Neuronal stem cell (in vitro differentiated cells): ENCODE data around the gene ULK4.

Experiments used
- DNase-seq: peaks from one replicate; pipeline ENCODE4 v3.0.0-alpha.2; 2013; ENCODE audit warnings: low spot score
- H2AFZ ChIP-seq: one replicate; pipeline ENCODE4 v1.6.1; 2013; ENCODE audit warnings: mild to moderate bottlenecking, low read length, inconsistent platforms
- H2AK5ac ChIP-seq: 2 replicates; pipeline ENCODE4 v1.6.1; 2013; ENCODE audit warnings: low read depth, mild to moderate bottlenecking, inconsistent platforms, low read length, moderate library complexity, mixed read lengths
- H2BK120ac ChIP-seq: 2 replicates; pipeline ENCODE4 v1.6.1; 2013; ENCODE audit warnings: low read depth, mild to moderate bottlenecking, inconsistent platforms, low read length, moderate library complexity, mixed read lengths
- H2BK12ac ChIP-seq: one replicate; pipeline ENCODE4 v1.6.1; 2013; ENCODE audit warnings: low read length, inconsistent platforms
- H2BK15ac ChIP-seq: 2 replicates; pipeline ENCODE4 v1.6.1; 2013; ENCODE audit warnings: mild to moderate bottlenecking, low read length, inconsistent platforms, mixed read lengths
- H2BK5ac ChIP-seq: one replicate; pipeline ENCODE4 v1.6.1; 2013; ENCODE audit warnings: inconsistent platforms, mild to moderate bottlenecking, low read length, moderate library complexity
- H3K14ac ChIP-seq: one replicate; pipeline ENCODE4 v1.6.1; 2013; ENCODE audit warnings: low read length, inconsistent platforms
- H3K18ac ChIP-seq: 2 replicates; pipeline ENCODE4 v1.6.1; 2013; ENCODE audit warnings: low read length, inconsistent platforms
- H3K23ac ChIP-seq: 2 replicates; pipeline ENCODE4 v1.6.1; 2013; ENCODE audit warnings: low read depth, mild to moderate bottlenecking, mixed read lengths, low read length, inconsistent platforms; ENCODE audit not compliant: poor library complexity
- H3K27ac ChIP-seq: replicated peaks from 3 replicates; pipeline ENCODE4 v1.5.1; 2013; ENCODE audit warnings: low read length, inconsistent platforms
- H3K27me3 ChIP-seq, 3 experiments: 2 replicates each; pipeline ENCODE4 v1.6.1; 2013; ENCODE audit warnings: low read length in 3 of 3, mild to moderate bottlenecking in 2 of 3, inconsistent platforms in 1 of 3, low read depth in 1 of 3, mixed read lengths in 1 of 3, moderate library complexity in 1 of 3; ENCODE audit not compliant: control insufficient read depth in 3 of 3, insufficient read depth in 3 of 3
- H3K36me3 ChIP-seq, 2 donors: replicated peaks in 1 of 2; 2 replicates each; pipeline ENCODE4 v1.6.1; 2013; ENCODE audit warnings: low read length in 2 of 2; ENCODE audit not compliant: control insufficient read depth in 2 of 2, insufficient read depth in 2 of 2
- H3K4ac ChIP-seq: 2 replicates; pipeline ENCODE4 v1.6.1; 2013; ENCODE audit warnings: inconsistent platforms, mild to moderate bottlenecking, low read length, moderate library complexity
- H3K4me1 ChIP-seq, 2 donors: 1 replicate in 1 of 2; 2 replicates in 1 of 2; pipeline ENCODE4 v1.6.1; 2013; ENCODE audit warnings: low read length in 2 of 2, low read depth in 1 of 2; ENCODE audit not compliant: control insufficient read depth in 2 of 2, insufficient read depth in 1 of 2
- H3K4me2 ChIP-seq: one replicate; pipeline ENCODE4 v1.6.1; 2013; ENCODE audit warnings: mild to moderate bottlenecking, low read length, inconsistent platforms; ENCODE audit not compliant: insufficient read depth, poor library complexity, severe bottlenecking
- H3K4me3 ChIP-seq, 2 donors: 2 replicates each; pipeline ENCODE4 v1.5.1; 2013; ENCODE audit warnings: low read length in 2 of 2, mild to moderate bottlenecking in 2 of 2, inconsistent platforms in 1 of 2, moderate library complexity in 1 of 2
- H3K79me1 ChIP-seq: one replicate; pipeline ENCODE4 v1.6.1; 2013; ENCODE audit warnings: low read depth, mild to moderate bottlenecking, inconsistent platforms, low read length, moderate library complexity
- H3K9ac ChIP-seq: one replicate; pipeline ENCODE4 v1.6.1; 2013; ENCODE audit warnings: mild to moderate bottlenecking, low read depth, low read length, inconsistent platforms; ENCODE audit not compliant: poor library complexity
- H3K9me3 ChIP-seq, 2 donors: replicated peaks in 1 of 2; 2 replicates each; pipeline versions ENCODE3 to v1.6.1; 2013; ENCODE audit warnings: low read length in 2 of 2, mild to moderate bottlenecking in 2 of 2, inconsistent platforms in 1 of 2, low read depth in 1 of 2, mixed read lengths in 1 of 2, moderate library complexity in 1 of 2; ENCODE audit not compliant: control insufficient read depth in 2 of 2, insufficient read depth in 1 of 2
- H4K8ac ChIP-seq: one replicate; pipeline ENCODE4 v1.6.1; 2013; ENCODE audit warnings: low read depth, mild to moderate bottlenecking, inconsistent platforms, low read length, moderate library complexity
- H4K91ac ChIP-seq: one replicate; pipeline ENCODE4 v1.6.1; 2013; ENCODE audit warnings: low read length, low read depth, mild to moderate bottlenecking, inconsistent platforms; ENCODE audit not compliant: poor library complexity
- WGBS, 2 donors: extraction: QIAGEN DNeasy Blood & Tissue Kit; methylation state at CpG; one replicate each; pipeline ENCODE4 v1.1.7; 2013; ENCODE audit warnings: missing lambda C conversion rate in 2 of 2, mixed read lengths in 1 of 2; ENCODE audit not compliant: insufficient read length in 2 of 2, insufficient replicate concordance in 1 of 2; ENCODE audit errors: extremely low coverage in 2 of 2; 5-methylcytosine and 5-hydroxymethylcytosine counted together

Gene ULK4

DNA sequence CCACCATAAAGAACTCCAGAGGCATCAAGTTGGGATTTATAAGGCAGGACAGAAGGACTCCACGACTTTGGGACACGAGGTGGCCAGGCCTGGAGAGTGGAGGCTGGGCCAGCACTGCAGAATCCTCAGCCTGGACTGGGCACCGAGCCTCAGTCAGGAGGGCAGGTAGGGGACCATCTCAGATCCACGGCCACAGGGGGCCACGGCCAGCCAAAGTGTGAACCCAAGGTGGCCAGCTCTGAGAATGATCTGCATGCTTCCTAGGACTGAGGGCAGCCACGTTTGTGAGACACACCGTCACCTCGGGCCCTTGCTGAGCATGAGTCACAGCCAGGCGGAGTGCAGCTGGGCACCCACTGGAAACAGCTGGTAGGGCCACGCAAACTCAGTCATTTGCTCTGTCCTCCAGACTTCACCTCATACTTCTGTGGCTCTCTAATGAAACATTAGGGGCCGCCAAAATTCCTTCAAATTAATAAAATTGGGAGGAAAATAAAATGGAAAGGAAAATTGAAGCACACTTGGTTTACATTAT, 696.8 kb downstream of the ULK4 start:
- Histone ChIP-seq H2BK12ac (peak overlapping the region; percentile 33), H3K27me3 (no peaks in the 10 kb centered on the region), H3K4me2 (no peak overlapping the region), H3K4ac (no peak overlapping the region), H2AK5ac (no peak overlapping the region), H3K4me1 (peaks cover 0 to 2% of the 10 kb centered on the region in 2 donors), H3K79me1 (no peaks in the 10 kb centered on the region), H3K18ac (peak overlapping the region; percentile 5), H3K27ac (no peak overlapping the region), H4K91ac (peak overlapping the region; percentile 62), H2BK15ac (no peak overlapping the region), H2BK5ac (no peak overlapping the region), H3K4me3 (no peak overlapping the region), H3K23ac (no peak overlapping the region), H3K9me3 (no peaks in the 10 kb centered on the region), H2AFZ (no peak overlapping the region), H3K36me3 (no peaks in the 10 kb centered on the region), H3K14ac (no peak overlapping the region), H3K9ac (no peak overlapping the region), H4K8ac (no peak overlapping the region), H2BK120ac (no peak overlapping the region)
- WGBS, 2 donors: no CpG with 5 or more reads among the region's 11 CpGs
- DNase-seq: no peak

DNA sequence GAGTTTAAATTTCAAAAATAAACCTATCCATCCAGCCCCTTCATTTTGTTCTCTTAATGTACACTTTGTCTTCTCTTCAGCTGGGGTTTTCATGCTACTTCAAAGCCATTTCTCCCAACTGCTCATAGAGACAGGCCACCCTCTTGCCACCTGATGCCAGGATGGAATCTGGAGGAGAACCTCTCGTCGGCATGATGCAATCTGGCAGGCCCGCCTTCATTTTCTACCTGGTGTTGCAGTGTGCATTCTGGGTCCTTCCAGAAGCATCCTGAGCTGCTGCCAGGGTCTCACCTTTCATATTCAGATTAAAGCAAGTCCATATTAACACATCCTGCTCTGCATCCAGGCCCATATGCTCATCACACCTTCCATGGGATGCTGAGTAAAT, 701.8 kb downstream of the ULK4 start:
- no peak for DNase-seq
- H2BK120ac ChIP-seq: no peak overlapping the region
- H2AFZ ChIP-seq: no peak overlapping the region

DNA sequence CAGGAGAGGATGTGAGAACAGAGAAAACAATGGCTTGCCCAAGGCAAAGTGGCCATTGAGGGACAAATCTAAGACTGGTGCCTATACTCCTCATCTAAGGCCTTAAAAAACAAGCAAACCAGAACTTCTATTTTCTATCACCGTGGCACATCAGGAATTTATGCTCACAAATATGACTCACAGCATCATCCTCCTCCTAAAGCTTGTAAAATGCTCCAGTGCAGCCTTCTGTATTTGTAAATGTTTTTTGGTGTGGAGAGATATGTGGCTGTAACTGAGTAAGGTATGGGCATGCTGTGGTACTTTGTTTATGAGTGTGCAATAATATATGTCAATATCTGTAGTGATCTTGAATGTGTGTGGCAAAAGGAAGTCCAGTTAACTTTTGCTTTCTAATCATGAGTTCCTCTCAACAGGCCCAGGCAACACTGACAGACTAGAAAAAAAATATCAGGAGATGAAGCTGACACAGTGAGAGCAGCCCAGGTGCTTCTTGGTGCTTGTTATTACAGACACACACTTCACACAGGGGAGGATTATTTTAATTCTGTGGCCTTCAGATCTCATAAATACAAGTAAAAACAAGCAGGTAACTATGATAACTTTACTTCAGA, 702.3 kb downstream of the ULK4 start:
- H3K23ac ChIP-seq: no peak overlapping the region
- H3K27ac ChIP-seq: no peak overlapping the region
- H2AK5ac ChIP-seq: no peak overlapping the region
- H3K4me2 ChIP-seq: no peak overlapping the region
- H3K4me3 ChIP-seq: no peak overlapping the region
- no CpG with 5 or more reads among the region's 1 CpG for WGBS, 2 donors
- H4K8ac ChIP-seq: no peak overlapping the region
- H2BK12ac ChIP-seq: no peak overlapping the region
- H3K27me3 ChIP-seq: no peaks in the 10 kb centered on the region
- no peaks in the 10 kb centered on the region for H3K9me3 ChIP-seq
- no peak for DNase-seq
- H2BK15ac ChIP-seq: no peak overlapping the region
- H2BK120ac ChIP-seq: no peak overlapping the region
- H3K14ac ChIP-seq: no peak overlapping the region
- H2AFZ ChIP-seq: no peak overlapping the region
- no peaks in the 10 kb centered on the region for H3K4me1 ChIP-seq
- no peak overlapping the region for H2BK5ac ChIP-seq
- H3K4ac ChIP-seq: no peak overlapping the region
- no peak overlapping the region for H3K18ac ChIP-seq
- no peak overlapping the region for H4K91ac ChIP-seq
- H3K9ac ChIP-seq: no peak overlapping the region
- no peaks in the 10 kb centered on the region for H3K79me1 ChIP-seq
- no peaks in the 10 kb centered on the region for H3K36me3 ChIP-seq

More for the DNA sequence above, 701.8 kb downstream of the ULK4 start:
- Histone ChIP-seq H3K79me1 (no peaks in the 10 kb centered on the region), H3K4me3 (no peak overlapping the region), H4K91ac (no peak overlapping the region), H3K4me1 (no peaks in the 10 kb centered on the region), H3K36me3 (no peaks in the 10 kb centered on the region), H3K4ac (no peak overlapping the region), H3K14ac (no peak overlapping the region), H3K27ac (no peak overlapping the region), H4K8ac (no peak overlapping the region), H3K23ac (no peak overlapping the region), H3K9me3 (no peaks in the 10 kb centered on the region), H3K9ac (no peak overlapping the region), H2BK15ac (no peak overlapping the region), H2BK12ac (no peak overlapping the region), H2BK5ac (no peak overlapping the region), H3K18ac (no peak overlapping the region), H3K27me3 (no peaks in the 10 kb centered on the region), H2AK5ac (no peak overlapping the region), H3K4me2 (no peak overlapping the region)
- WGBS, 2 donors: no CpG with 5 or more reads among the region's 3 CpGs

DNA sequence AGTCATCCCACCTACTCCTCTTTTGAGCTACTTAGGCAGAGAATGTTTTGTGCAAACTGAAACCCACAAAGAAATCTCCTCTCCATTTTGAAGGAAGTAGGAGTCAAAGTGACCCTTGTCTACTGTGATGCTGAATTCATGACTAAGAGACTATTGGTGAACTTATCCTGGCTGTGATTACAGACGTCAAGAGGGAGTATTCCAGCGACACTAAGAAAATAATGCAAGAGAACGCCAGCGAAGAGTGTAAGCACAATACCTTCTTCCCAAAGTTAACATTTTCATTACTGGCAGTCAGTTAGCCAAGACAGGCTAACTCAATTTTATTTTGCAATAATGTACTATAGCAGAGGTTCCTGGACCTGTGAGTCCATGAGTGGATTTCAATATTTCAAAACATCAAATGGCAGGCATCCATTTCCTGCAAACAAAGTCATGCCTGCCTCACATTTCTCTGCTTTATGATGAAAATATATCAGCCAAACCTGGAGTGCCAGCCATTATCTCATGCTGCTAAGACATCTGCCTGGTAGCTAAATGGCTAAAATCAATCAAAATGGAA, 703.6 kb downstream of the ULK4 start:
- Histone ChIP-seq H3K79me1 (no peaks in the 10 kb centered on the region), H3K14ac (no peak overlapping the region), H2BK12ac (no peak overlapping the region), H3K9me3 (peaks cover 0 to 4% of the 10 kb centered on the region in 2 donors), H3K27me3 (no peaks in the 10 kb centered on the region), H4K8ac (no peak overlapping the region), H2BK5ac (no peak overlapping the region), H3K18ac (no peak overlapping the region), H3K36me3 (no peaks in the 10 kb centered on the region), H2AK5ac (no peak overlapping the region), H3K9ac (no peak overlapping the region), H2BK15ac (no peak overlapping the region), H3K27ac (no peak overlapping the region), H2BK120ac (no peak overlapping the region), H2AFZ (no peak overlapping the region), H3K4ac (no peak overlapping the region), H3K23ac (no peak overlapping the region), H3K4me1 (no peaks in the 10 kb centered on the region), H4K91ac (no peak overlapping the region), H3K4me2 (no peak overlapping the region), H3K4me3 (no peak overlapping the region)
- no peak for DNase-seq
- WGBS, 2 donors: no CpG with 5 or more reads among the region's 4 CpGs
